AG08396 (cell line): ENCODE data around the gene MFN2.
"Not testable (repeated sequence)": the region's sequence is repeated elsewhere in the genome, so short reads cannot be mapped to it uniquely, and the experiment has no call there.

ENCODE experiments used
- DNase-seq: peaks from one replicate; pipeline ENCODE4 v3.0.0; 2012; ENCODE audit warnings: low spot score, mixed read lengths

MFN2 gene

DNA sequence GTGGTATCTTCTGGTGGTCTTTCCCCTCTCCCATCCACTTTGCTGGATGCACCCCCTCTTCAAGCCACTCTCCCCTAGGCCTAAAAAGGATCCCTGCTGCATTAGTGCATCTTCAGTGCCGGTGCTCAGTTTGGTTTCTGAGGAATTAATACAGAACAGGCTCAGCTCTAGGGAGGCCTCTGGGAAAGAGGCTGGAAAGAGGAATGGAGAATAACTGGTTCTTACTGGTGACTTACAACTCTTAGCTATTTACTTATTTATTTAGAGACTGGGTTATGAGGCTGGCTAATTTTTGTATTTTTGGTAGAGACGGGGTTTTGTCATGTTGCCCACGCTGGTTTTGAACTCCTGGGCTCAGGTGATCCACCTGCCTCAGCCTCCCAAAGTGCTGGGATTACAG lies 19.0 kb downstream of the MFN2 start:
- DNase-seq, result no peak

GRCh38 chr1:12001249-12001917 lies 21.1 kb downstream of the MFN2 start:
- no peak for DNase-seq

DNA sequence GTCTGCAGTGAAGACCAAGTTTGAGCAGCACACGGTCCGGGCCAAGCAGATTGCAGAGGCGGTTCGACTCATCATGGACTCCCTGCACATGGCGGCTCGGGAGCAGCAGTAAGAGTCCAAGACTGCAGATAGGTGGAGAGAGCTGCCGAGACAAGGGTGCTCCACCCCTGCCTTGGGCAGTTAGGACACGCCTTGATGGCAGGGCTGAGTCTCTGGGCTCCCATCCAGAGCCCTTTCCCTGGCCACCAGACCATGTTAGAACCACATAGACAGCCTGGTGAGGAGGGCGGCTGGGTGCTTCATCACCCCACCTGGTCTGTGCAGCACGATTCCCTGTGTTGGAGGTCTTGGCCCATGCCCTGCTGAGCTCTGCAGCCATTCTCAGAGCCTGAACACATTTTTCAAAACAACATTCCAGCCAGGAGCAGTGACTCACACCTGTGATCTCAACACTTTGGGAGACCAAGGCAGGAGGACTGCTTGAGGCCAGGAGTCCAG lies 21.8 kb downstream of the MFN2 start:
- no peak for DNase-seq

DNA sequence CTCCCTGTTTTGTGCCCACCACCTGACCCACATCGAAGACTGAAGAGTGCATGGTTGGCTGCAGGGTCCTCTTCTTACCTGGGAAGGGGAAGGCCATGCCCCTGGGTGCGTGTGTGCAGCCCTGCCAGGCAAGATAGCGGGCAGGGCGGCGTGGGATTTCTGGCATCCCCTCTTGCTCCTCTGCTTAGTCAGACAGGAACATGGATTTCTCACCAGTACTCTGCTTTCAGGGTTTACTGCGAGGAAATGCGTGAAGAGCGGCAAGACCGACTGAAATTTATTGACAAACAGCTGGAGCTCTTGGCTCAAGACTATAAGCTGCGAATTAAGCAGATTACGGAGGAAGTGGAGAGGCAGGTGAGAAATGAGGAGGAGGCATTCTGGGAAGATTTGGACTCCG lies 23.5 kb downstream of the MFN2 start:
- DNase-seq, result no peak

DNA sequence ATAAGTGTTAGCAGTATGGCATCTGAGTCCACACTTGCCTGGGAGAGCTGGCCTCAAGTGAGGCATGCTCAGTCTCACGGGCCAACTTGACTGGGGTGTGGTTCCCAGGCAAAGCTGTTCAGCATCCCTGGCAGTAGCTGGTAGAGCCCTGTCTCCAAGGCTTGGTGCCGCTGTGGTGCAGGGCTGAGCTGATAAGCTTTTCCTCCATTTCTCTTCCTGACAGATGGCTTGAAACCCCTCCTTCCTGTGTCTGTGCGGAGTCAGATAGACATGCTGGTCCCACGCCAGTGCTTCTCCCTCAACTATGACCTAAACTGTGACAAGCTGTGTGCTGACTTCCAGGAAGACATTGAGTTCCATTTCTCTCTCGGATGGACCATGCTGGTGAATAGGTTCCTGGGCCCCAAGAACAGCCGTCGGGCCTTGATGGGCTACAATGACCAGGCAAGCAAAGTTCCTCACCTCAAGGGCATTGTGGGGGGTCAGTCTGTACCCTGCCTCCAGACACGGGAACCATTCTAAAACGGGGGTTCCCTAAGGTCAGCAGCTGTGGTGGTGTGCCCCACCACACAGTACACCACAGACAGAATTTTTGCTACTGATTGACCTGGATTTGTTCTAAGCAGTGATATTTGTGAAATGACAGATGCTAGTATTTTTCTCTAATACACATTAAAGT lies 25.4 kb downstream of the MFN2 start:
- DNase-seq, result no peak

DNA sequence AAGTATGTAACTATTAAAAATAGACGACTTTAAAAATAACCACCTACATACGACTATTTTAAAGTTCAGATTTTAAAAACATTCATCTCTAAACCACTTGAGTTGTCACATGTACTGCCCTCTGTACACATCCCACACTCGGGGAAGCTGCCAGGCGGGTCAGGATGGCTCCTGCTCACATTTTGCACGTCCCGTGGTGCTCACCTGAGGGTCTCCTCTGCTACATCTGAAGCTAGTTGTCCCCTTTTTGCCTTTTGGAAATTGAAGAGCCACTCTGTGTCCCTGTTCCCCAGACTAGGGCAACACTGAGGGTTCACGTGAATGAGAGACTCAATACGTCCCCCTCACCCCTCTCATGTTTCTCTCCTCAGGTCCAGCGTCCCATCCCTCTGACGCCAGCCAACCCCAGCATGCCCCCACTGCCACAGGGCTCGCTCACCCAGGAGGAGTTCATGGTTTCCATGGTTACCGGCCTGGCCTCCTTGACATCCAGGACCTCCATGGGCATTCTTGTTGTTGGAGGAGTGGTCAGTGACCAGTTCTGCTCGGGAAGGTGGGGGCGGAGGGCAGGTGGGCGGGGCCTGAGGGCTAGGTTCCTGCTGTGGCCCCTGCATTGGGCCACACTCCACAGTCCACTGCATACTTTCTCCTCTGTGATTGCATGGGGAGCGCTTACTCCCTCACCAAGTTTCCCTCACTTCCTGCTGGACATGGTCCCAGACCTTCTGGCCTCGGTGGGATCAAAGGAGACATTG lies 26.1 kb downstream of the MFN2 start:
- no peak for DNase-seq

DNA sequence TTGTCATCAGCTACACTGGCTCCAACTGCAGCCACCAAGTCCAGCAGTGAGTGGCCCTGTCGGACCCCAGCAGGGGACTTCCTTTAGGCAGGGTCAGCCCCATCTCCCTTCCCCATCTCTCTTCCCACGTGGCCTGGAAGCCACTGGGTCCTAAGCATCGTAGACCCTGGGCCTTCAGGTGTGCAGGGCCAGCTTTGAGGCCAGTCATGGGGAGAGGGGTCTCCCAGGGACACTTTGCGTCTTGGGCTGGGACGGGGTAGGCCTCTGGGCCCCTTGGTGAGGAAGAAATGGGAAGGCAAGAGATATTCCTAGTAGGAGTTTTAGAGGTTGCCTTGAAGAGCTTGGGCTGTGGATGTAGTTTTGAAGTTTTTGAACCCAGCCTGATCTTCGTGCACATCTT lies 27.0 kb downstream of the MFN2 start:
- no peak for DNase-seq

DNA sequence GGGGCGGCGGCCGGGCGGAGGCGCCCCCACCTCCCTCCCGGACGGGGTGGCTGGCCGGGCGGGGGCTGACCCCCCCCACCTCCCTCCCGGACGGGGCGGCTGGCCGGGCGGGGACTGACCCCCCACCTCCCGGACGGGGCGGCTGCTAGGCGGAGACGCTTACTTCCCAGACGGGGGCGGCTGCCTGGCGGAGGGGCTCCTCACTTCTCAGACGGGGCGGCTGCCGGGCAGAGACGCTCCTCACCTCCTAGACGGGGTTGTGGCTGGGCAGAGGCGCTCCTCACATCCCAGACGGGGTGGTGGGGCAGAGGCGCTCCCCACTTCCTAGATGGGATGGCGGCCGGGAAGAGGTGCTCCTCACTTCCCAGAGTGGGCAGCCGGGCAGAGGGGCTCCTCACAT lies 28.1 kb downstream of the MFN2 start:
- DNase-seq, result not testable (repeated sequence)

DNA sequence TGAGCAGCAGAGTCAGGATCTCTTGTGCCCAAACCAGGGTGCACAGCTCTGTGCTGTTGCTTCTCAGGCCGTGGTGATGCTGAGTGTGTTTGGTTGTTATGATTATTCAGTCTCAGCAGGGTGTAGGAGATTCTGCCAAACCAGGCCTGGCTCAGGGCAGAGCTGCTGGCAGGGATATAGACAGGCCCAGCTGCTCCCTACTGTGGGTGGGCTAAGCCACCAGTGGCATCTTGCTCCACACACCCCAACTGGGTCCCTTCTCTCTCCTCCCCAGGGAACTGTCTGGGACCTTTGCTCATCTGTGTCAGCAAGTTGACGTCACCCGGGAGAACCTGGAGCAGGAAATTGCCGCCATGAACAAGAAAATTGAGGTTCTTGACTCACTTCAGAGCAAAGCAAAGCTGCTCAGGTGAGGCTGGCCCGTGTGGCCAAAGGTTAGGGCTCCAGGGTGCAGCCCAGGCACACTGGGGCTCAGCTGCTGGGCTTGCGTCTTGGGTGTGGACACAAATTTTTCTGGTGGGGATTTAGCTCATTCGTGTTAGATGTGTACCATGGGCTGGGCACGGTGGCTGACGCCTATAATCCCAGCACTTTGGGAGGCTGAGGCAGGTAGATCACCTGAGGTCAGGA lies 29.2 kb downstream of the MFN2 start:
- no peak for DNase-seq

DNA sequence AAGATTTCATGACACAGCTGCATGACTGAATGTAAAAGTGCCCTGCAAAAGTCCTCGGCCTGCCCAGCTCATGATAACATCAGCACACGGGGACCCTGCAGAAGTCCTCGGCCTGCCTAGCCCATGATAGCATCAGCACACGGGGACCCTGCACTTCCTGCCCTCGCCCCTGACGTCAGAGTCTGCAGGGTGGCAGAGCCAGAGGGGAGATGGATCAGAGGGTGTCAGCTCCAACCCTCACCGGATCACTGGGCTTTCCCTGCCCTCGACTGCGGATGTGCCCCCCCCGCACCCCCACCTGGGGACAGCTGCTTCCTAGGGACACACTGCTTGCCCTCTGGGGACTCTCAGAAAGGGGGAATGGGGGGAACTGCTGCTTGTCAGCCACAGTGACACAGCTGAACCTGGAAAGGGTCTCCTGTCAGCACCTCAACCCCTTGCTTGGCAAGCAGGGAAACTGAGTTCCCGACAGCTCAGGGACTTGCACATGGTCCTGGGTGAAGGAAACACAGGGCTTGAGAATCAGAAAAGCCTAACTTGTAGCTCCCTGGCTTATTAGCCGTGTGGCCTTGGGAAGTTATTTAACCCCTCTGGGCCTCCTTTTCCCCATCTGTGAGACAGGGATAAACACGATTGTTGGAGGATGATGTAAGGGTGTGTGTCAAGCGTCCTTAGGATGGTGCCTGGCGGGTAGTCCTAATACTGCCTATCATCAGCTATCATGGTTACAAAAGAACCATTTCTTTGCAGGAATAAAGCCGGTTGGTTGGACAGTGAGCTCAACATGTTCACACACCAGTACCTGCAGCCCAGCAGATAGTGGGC lies 30.7 kb downstream of the MFN2 start:
- DNase-seq, result no peak

- no peak for DNase-seq
Measured at GRCh38 chr1:12011998-12012397, 31.8 kb downstream of the MFN2 start.

- no peak for DNase-seq
Measured at GRCh38 chr1:12012560-12013316, 32.5 kb downstream of the MFN2 start.

DNA sequence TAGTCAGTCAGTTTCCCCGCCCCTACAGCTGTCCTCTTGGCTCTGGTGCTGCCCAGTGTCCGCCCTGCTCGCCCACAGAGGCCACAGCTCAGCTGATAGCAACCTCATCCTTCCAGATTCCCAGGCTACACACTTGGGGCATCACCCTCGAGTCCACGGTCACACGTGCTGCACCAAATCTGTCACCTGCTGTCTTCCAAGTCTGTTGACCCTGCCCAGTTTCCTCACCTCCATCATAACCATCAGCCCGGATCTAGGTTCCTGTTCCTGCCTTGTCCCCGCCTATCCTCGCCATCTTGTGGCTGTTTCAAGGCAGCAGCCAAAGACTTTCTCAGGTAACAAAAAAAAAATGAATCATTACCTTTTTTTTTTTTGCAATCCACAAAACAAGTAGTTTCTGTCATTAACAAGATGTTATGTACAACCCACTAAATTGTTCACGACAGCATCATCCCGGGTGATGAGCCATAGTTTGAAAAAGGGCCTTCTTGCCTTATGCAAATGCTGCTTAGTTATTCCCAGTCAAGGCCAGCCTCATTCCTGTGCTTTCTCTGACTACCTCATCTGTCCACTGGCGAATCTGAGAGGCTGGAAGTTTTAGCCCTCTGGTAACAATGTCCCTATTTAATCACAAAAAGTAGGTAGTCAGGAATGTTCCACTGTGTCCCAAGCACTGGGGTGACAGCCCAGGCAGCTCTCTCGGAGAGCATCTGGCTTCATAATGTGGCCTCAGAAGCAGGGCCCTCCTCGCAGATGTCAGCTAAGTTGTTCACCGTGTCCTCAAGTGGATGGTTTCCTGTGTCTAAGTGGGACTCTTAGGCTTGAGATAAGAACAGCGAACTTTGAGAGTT lies 34.1 kb downstream of the MFN2 start:
- DNase-seq, result no peak

GRCh38 chr1:12015001-12015491 lies 34.8 kb downstream of the MFN2 start:
- no peak for DNase-seq

DNA sequence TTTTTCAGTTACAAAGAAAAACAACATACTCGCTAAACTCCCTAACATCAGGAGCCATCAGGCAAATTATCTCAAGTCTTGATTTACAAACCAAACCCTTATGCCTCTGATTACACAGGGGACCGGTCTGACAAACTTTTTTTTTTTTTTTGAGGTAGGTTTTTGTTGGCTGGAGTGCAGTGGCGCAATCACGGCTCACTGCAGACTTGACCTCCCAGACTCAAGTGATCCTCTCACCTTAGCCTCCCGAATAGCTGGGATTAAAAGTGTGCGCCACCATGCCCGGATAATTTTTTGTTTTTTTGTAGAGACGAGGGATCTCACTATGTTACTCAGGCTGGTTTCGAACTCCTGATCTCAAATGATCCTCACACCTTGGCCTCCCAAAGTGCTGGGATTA lies 35.3 kb downstream of the MFN2 start:
- DNase-seq, result no peak

DNA sequence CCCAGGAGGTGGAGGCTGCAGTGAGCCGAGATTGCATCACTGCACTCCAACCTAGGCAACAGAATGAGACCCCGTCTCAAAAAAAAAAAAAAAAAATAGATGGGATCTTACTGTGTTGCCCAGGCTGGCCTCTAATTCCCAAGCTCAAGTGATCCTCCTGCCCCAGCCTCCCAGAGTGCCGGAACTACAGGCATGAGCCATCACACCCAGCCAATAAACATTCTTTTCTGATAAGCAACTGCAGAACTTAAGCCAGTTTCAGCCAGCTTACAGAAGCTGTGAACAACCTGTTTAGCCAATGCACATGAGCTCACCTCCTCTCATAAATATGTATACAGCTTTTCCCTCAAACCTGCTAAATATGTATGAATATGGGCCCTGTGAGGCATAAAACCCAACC lies 35.9 kb downstream of the MFN2 start:
- DNase-seq, result no peak

GRCh38 chr1:12019858-12020509 lies 39.7 kb downstream of the MFN2 start:
- DNase-seq, result no peak

- DNase-seq, result no peak
Measured at GRCh38 chr1:12021616-12022015, 41.4 kb downstream of the MFN2 start.

- DNase-seq, result no peak
Measured at GRCh38 chr1:12022036-12022435, 41.8 kb downstream of the MFN2 start.
